HCT116 (cell line): ENCODE data around the gene DUSP28. TPM values are rescaled to one million over a fixed set of nuclear protein-coding genes. Genes with fewer than 3 reads are reported as not detected.
A peak's percentile ranks its signal among the peaks of the same experiment; 100 is the strongest.

Source experiments
- ATAC-seq: fragments of 200-7000 bp; cut with Tn5 transposase; 2 replicates; pipeline ENCODE4 v1.9.1; 2020; ENCODE audit warnings: mild to moderate bottlenecking, moderate library complexity
- BruUV-seq: library from RNA; stranded (reverse); fragments of 400-500 nt; replicated peaks from 2 replicates; lab custom pipeline; 2021; lab: Mats Ljungman, UMichigan
- CTCF ChIA-PET: fragments of 300-600 bp; sonication (Branson Sonifier 250); formaldehyde crosslinking; loops from one replicate; lab custom pipeline; 2021; ENCODE audit warnings: antibody characterized with exemption; lab: Charles Lee
- POLR2A ChIA-PET: fragments of 300-600, 350-600 bp; sonication (Branson Sonifier 250); formaldehyde crosslinking; loops from one replicate; lab custom pipeline; 2021; ENCODE audit warnings: antibody characterized with exemption; lab: Charles Lee
- RAD21 ChIA-PET, 2 experiments: fragments of 300-600 bp; sonication (Branson Sonifier 250); formaldehyde crosslinking; loops; one replicate each; lab custom pipeline; 2023; ENCODE audit warnings: low total read pairs in 2 of 2; ENCODE audit not compliant: uncharacterized antibody in 2 of 2, unreplicated experiment in 2 of 2, low non-redundant PET in 1 of 2; lab: Charles Lee
- DNase-seq: peaks from one replicate; pipeline ENCODE4 v3.0.0-alpha.2; 2010; ENCODE audit warnings: low read depth, low spot score
- H2AFZ ChIP-seq: fragments of 200-600 bp; shearing (Covaris generic), sonication (generic); 2 replicates; pipeline ENCODE4 v1.6.1; 2017; ENCODE audit warnings: low read depth, mixed run types, mixed read lengths, antibody characterized with exemption, low read length; ENCODE audit not compliant: poor library complexity, severe bottlenecking
- H3K27ac ChIP-seq: 2 replicates; pipeline ENCODE4 v1.5.1; 2012; ENCODE audit warnings: low read depth, low read length
- H3K27me3 ChIP-seq: fragments of 200-600 bp; sonication (generic); 2 replicates; pipeline ENCODE4 v1.6.1; 2016; ENCODE audit warnings: mixed run types, low read length, mixed read lengths; ENCODE audit not compliant: insufficient read depth
- H3K36me3 ChIP-seq, 2 experiments: fragments of 200-500 bp in 1 of 2; fragments of 200-600 bp in 1 of 2; sonication (Bioruptor generic) in 1 of 2; sonication (generic) in 1 of 2; 2 replicates each; pipeline versions ENCODE4 v1.5.1 to v1.6.1; 2014 to 2016; ENCODE audit warnings: low read length in 2 of 2, inconsistent platforms in 1 of 2, mixed read lengths in 1 of 2, mixed run types in 1 of 2; ENCODE audit not compliant: insufficient read depth in 2 of 2, control insufficient read depth in 1 of 2
- H3K4me1 ChIP-seq, 2 experiments: fragments of 200-600 bp in 1 of 2; sonication (generic) in 1 of 2; 2 replicates each; pipeline versions ENCODE4 v1.5.1 to v1.6.1; 2012 to 2017; ENCODE audit warnings: low read length in 2 of 2, inconsistent platforms in 1 of 2, mild to moderate bottlenecking in 1 of 2, mixed read lengths in 1 of 2, mixed run types in 1 of 2, moderate library complexity in 1 of 2; ENCODE audit not compliant: insufficient read depth in 2 of 2, control insufficient read depth in 1 of 2
- H3K4me2 ChIP-seq: fragments of 200-600 bp; sonication (generic); 2 replicates; pipeline ENCODE4 v1.6.1; 2017; ENCODE audit warnings: mixed run types, low read length, mixed read lengths
- H3K4me3 ChIP-seq, 2 experiments: fragments of 200-600 bp in 1 of 2; sonication (generic) in 1 of 2; replicated peaks in 1 of 2; 2 replicates each; pipeline ENCODE4 v1.5.1; 2011 to 2016; ENCODE audit warnings: low read length in 2 of 2, control low read depth in 1 of 2, low read depth in 1 of 2, mild to moderate bottlenecking in 1 of 2, mixed read lengths in 1 of 2, mixed run types in 1 of 2
- H3K79me2 ChIP-seq: fragments of 200-600 bp; sonication (generic); 2 replicates; pipeline ENCODE4 v1.6.1; 2017; ENCODE audit warnings: mild to moderate bottlenecking, mixed run types, low read length, moderate library complexity, mixed read lengths; ENCODE audit not compliant: insufficient read depth
- H3K9ac ChIP-seq: fragments of 200-600 bp; sonication (generic); 2 replicates; pipeline ENCODE4 v1.6.1; 2016; ENCODE audit warnings: low read length, mixed read lengths
- H3K9me2 ChIP-seq: fragments of 200-600 bp; sonication (generic), shearing (Covaris generic); 2 replicates; pipeline ENCODE4 v1.6.1; 2017; ENCODE audit warnings: mixed run types, mild to moderate bottlenecking, moderate library complexity; ENCODE audit not compliant: insufficient read depth
- H3K9me3 ChIP-seq, 2 experiments: fragments of 200-500 bp in 1 of 2; fragments of 200-600 bp in 1 of 2; sonication (Bioruptor generic) in 1 of 2; sonication (generic) in 1 of 2; 2 replicates each; pipeline ENCODE4 v1.6.1; 2014 to 2017; ENCODE audit warnings: low read length in 2 of 2, mixed read lengths in 2 of 2, inconsistent platforms in 1 of 2, low read depth in 1 of 2, mild to moderate bottlenecking in 1 of 2, mixed run types in 1 of 2, moderate library complexity in 1 of 2; ENCODE audit not compliant: control insufficient read depth in 1 of 2, insufficient read depth in 1 of 2
- H4K20me1 ChIP-seq: fragments of 200-600 bp; sonication (generic), shearing (Covaris generic); 2 replicates; pipeline ENCODE4 v1.6.1; 2017; ENCODE audit warnings: mixed run types, mild to moderate bottlenecking, moderate library complexity; ENCODE audit not compliant: insufficient read depth
- ATF3 ChIP-seq: IDR thresholded peaks from 2 replicates; pipeline ENCODE4 v1.6.1; 2012
- CEBPB ChIP-seq: IDR thresholded peaks from 2 replicates; pipeline ENCODE4 v1.6.1; 2012; ENCODE audit warnings: low read depth
- CTCF ChIP-seq, 3 experiments: fragments of 200-600 bp in 1 of 3; sonication (generic) in 1 of 3; IDR thresholded peaks in 2 of 3; conservative IDR thresholded peaks in 1 of 3; 2 replicates each; pipeline ENCODE4 v1.5.1; 2012 to 2017; ENCODE audit warnings: low read depth in 2 of 3, low read length in 2 of 3, antibody characterized with exemption in 1 of 3, borderline replicate concordance in 1 of 3, control low read depth in 1 of 3, mild to moderate bottlenecking in 1 of 3, mixed read lengths in 1 of 3, mixed run types in 1 of 3, moderate library complexity in 1 of 3; ENCODE audit not compliant: insufficient read depth in 1 of 3
- EZH2phosphoT487 ChIP-seq: fragments of 200-600 bp; IDR thresholded peaks from 2 replicates; pipeline ENCODE4 v1.6.1; 2018; ENCODE audit warnings: antibody characterized with exemption, borderline replicate concordance
- JUND ChIP-seq: IDR thresholded peaks from 2 replicates; pipeline ENCODE4 v1.6.1; 2012
- POLR2A ChIP-seq: IDR thresholded peaks from 2 replicates; pipeline ENCODE4 v1.7.0; 2011; ENCODE audit warnings: borderline replicate concordance; ENCODE audit not compliant: insufficient read depth, insufficient read length; ENCODE audit errors: extremely low read depth
- POLR2AphosphoS5 ChIP-seq: IDR thresholded peaks from 2 replicates; pipeline ENCODE4 v1.6.1; 2011; ENCODE audit warnings: mild to moderate bottlenecking, low read depth, low read length, moderate library complexity
- RAD21 ChIP-seq: IDR thresholded peaks from 2 replicates; pipeline ENCODE4 v1.6.1; 2012; ENCODE audit warnings: low read depth, mild to moderate bottlenecking
- ZFX ChIP-seq: fragments of 450-650 bp; IDR thresholded peaks from 2 replicates; pipeline ENCODE4 v1.6.1; 2017
- intact Hi-C: fragments of 100-400 bp; cut with micrococcal nuclease; formaldehyde crosslinking; loops from 2 replicates; pipeline ENCODE4 v1.10.0; 2022
- total RNA-seq: library from RNA; stranded (reverse); gene quantifications from one replicate; pipeline ENCODE4 v1.2.1, GENCODE V29; 2021; ENCODE audit not compliant: unreplicated experiment

Gene DUSP28
- total RNA-seq, 1 experiment from 2014 or later, result 5.6 TPM

- Histone ChIP-seq H3K4me2 (peak within 1 kb of the TSS; percentile 92), H3K9me2 (no peaks in the 10 kb centered on the region), H3K27me3 (no peaks in the 10 kb centered on the region), H3K27ac (peak within 1 kb of the TSS; percentile 93), H3K79me2 (peaks cover 35% of the 10 kb centered on the region; the same call in 1 of the 2 replicates), H3K36me3 (no peaks in the 10 kb centered on the region), H3K4me3 (peak within 1 kb of the TSS; percentile 64 to 85), H3K9ac (peak within 1 kb of the TSS; percentile 82), H3K9me3 (no peaks in the 10 kb centered on the region), H2AFZ (no peak within 1 kb of the TSS), H3K4me1 (peaks cover 42 to 63% of the 10 kb centered on the region in 2 experiments), H4K20me1 (no peaks in the 10 kb centered on the region)
- no peak for TF ChIP-seq CEBPB
- no peak for TF ChIP-seq JUND
- TF ChIP-seq POLR2AphosphoS5, result peak; percentile 36
- ChIA-PET POLR2A (no interaction called here), RAD21 (no interaction called here), CTCF (interaction anchor here (1.7 kb wide), 1 partner anchor 12 kb away, joined by 7 read pairs; no protein-coding TSS in a partner anchor)
- no peak for DNase-seq
- no TSS peak for BruUV-seq
- ATAC-seq, result peak; percentile 40
- intact Hi-C loops, result loop anchor here (5.0 to 10.0 kb wide), 2 partner anchors 56 to 333 kb away; no protein-coding TSS in a partner anchor
Observed at GRCh38 chr2:240567872-240568677, 7.9 kb downstream of the DUSP28 start, which contains the start of gene RNPEPL1. Gene RNPEPL1, plus strand, starts transcription at chr2:240568484. Its CDS starts 103 bp downstream, at chr2:240568587.

GRCh38 chr2:240568678-240569522 lies 8.7 kb downstream of the DUSP28 start:
- Histone ChIP-seq H3K27ac (peak overlapping the region; percentile 93), H3K79me2 (peaks cover 35% of the 10 kb centered on the region; the same call in 1 of the 2 replicates), H3K4me2 (peak overlapping the region; percentile 92), H3K9me3 (no peaks in the 10 kb centered on the region), H3K27me3 (no peaks in the 10 kb centered on the region), H2AFZ (no peak overlapping the region), H3K4me3 (peak overlapping the region; percentile 54 to 76), H3K9me2 (no peaks in the 10 kb centered on the region), H4K20me1 (no peaks in the 10 kb centered on the region), H3K4me1 (peaks cover 42 to 59% of the 10 kb centered on the region in 2 experiments), H3K9ac (peak overlapping the region; percentile 82), H3K36me3 (no peaks in the 10 kb centered on the region)
- BruUV-seq, result no TSS peak
- ChIA-PET RAD21 (no interaction called here), CTCF (interaction anchor here (1.7 kb wide), 1 partner anchor 11 kb away, joined by 7 read pairs; no protein-coding TSS in a partner anchor), POLR2A (interaction anchor here (1.0 kb wide), 1 partner anchor 11 kb away, joined by 4 read pairs; no protein-coding TSS in a partner anchor)
- ATAC-seq, result peak; percentile 3; the same call in 1 of the 2 replicates
- no peak for DNase-seq
- TF ChIP-seq CTCF (IDR thresholded peaks at IDR 0.05 in 2 of 3, conservative IDR thresholded peaks at IDR 0.05 in 1 of 3; ENCODE audit: borderline replicate concordance in 1 of 3, insufficient read depth in 1 of 3, low read depth in 2 of 3, low read length in 2 of 3) (no peak), ZFX (peak; percentile 66), POLR2A (no peak), ATF3 (no peak), POLR2AphosphoS5 (0 out of 2 replicates have a peak, but pooled peaks have one; percentile 14), CEBPB (no peak), EZH2phosphoT487 (no peak), RAD21 (no peak)
- intact Hi-C loops, result loop anchor here (5.0 to 10.0 kb wide), 2 partner anchors 57 to 334 kb away; no protein-coding TSS in a partner anchor
